Bronchial epithelial cell (primary cell): ENCODE results near the gene AWAT2. TPM values are rescaled to one million over a fixed set of nuclear protein-coding genes. Genes with fewer than 3 reads are reported as not detected.

ENCODE experiments used
- DNase-seq: peaks from one replicate; pipeline ENCODE4 v3.0.0-alpha.2; 2010; ENCODE audit warnings: low read depth
- FAIRE-seq: peaks from 2 replicates; lab custom pipeline; 2011; peaks lifted over from hg19 to GRCh38; lab: Jason Lieb, UNC
- H3K27me3 ChIP-seq: 2 replicates; pipeline ENCODE4 v1.5.1; 2011; ENCODE audit warnings: low read length; ENCODE audit not compliant: control insufficient read depth, insufficient read depth
- H3K36me3 ChIP-seq: 2 replicates; pipeline ENCODE4 v1.5.1; 2011; ENCODE audit warnings: low read length; ENCODE audit not compliant: control insufficient read depth, insufficient read depth
- H3K4me3 ChIP-seq: 2 replicates; pipeline ENCODE4 v1.5.1; 2011; ENCODE audit warnings: mild to moderate bottlenecking, low read depth, low read length, control low read depth
- total RNA-seq: library from RNA; depleted of rRNA; stranded (reverse); fragments of >200 nt; gene quantifications from 2 replicates; pipeline ENCODE4 v1.2.1, GENCODE V29; 2014
- TF ChIP-seq, protein P1 (sequence below): IDR thresholded peaks from 2 replicates; pipeline ENCODE4 v1.5.1; 2011; ENCODE audit warnings: mild to moderate bottlenecking, moderate library complexity, low read length, control low read depth, inconsistent platforms; ENCODE audit not compliant: insufficient read depth, severe bottlenecking

AWAT2 gene
- total RNA-seq, 1 donor from 2014 or later: not detected

DNA sequence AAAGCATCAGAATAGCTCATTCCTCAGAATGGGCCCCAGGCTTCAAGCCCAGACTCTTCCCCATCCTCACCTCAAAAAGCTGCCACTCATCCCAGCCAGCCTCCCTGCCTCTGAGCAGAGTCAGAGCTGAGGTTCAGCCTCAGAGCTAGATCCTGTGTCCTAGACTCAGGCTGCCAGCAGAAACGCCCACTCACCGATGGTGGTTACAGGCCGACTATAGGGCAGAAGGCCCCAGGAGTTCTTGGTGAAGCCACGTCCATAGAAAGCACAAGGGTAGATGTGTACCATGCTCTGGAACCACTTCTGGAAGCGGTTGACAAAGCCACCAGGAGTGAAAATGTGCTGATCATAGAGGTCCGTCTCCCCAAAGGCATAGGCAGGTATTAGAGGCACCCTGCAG lies 7.7 kb downstream of the AWAT2 start:
- Histone ChIP-seq H3K36me3 (no peaks in the 10 kb centered on the region), H3K27me3 (no peaks in the 10 kb centered on the region), H3K4me3 (no peak overlapping the region)
- FAIRE-seq (no peak), DNase-seq (no peak)
- TF ChIP-seq, protein P1, sequence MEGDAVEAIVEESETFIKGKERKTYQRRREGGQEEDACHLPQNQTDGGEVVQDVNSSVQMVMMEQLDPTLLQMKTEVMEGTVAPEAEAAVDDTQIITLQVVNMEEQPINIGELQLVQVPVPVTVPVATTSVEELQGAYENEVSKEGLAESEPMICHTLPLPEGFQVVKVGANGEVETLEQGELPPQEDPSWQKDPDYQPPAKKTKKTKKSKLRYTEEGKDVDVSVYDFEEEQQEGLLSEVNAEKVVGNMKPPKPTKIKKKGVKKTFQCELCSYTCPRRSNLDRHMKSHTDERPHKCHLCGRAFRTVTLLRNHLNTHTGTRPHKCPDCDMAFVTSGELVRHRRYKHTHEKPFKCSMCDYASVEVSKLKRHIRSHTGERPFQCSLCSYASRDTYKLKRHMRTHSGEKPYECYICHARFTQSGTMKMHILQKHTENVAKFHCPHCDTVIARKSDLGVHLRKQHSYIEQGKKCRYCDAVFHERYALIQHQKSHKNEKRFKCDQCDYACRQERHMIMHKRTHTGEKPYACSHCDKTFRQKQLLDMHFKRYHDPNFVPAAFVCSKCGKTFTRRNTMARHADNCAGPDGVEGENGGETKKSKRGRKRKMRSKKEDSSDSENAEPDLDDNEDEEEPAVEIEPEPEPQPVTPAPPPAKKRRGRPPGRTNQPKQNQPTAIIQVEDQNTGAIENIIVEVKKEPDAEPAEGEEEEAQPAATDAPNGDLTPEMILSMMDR: no peak

DNA sequence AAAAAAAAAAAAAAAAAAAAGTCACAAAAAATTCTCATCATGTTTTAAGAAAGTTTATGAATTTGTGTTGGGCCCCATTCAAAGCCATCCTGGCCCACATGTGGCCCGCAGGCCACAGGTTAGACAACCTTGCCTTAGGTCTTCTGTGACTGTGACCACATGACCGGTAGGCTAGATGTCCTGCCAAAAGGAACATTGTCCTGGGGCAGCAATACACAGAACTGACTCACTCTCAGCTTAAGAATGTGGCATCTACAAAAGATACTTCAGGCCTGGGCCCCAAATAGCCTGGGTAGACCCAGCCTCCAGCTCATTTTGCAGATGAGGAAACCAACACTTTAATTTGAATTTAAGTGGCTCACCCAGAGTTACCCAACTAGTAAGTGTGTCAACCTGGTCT lies 10.0 kb downstream of the AWAT2 start:
- DNase-seq (peak; percentile 47), FAIRE-seq (no peak)
- TF ChIP-seq, protein P1: no peak

DNA sequence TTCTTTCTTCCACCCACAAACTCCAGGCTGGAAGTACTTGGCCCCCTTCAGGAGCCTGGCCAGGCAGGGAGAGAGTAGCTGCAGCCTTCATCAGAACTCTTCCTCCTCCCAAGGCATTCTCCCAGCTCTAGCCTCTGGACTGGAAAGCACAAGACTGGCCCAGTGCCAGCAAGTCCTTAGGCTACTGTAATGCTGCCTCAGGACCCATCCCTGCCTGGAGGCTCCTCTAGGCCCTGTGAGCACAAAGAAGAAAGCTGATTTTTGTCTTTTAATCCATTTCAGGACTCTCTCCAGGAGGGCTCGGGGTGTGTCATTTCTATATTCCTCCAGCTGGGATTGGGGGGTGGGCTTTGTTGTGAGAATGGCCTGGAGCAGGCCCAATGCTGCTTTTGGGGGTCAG lies 10.8 kb downstream of the AWAT2 start:
- no peak for FAIRE-seq
- TF ChIP-seq, protein P1: no peak

More for the DNA sequence above, 10.0 kb downstream of the AWAT2 start:
- H3K4me3 ChIP-seq: no peak overlapping the region
- no peaks in the 10 kb centered on the region for H3K27me3 ChIP-seq
- no peaks in the 10 kb centered on the region for H3K36me3 ChIP-seq

DNA sequence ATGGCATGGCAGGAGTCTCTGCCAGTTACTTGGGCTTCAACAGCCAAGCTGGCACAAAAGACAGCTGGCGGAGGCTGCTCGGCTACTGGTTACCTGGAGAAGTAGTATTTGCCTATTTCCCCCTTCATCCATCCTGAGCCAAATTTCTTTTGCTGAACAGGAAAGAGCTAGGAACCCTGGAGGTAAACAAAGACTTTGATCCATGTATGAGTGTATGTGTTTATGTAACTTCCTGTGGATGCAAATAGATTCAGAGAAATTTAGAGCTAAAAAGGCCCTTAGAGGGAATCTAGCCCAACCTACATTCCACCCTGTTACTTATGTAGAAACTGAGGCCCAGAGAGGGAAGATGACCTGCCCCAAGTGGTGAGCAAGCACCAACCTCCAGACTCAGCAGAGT lies 11.2 kb downstream of the AWAT2 start:
- FAIRE-seq (no peak), DNase-seq (no peak)
- Histone ChIP-seq H3K4me3 (no peak overlapping the region), H3K36me3 (no peaks in the 10 kb centered on the region), H3K27me3 (no peaks in the 10 kb centered on the region)
- TF ChIP-seq, protein P1: no peak

More for the DNA sequence above, 10.8 kb downstream of the AWAT2 start:
- H3K4me3 ChIP-seq: no peak overlapping the region
- no peak for DNase-seq
- H3K36me3 ChIP-seq: no peaks in the 10 kb centered on the region
- H3K27me3 ChIP-seq: no peaks in the 10 kb centered on the region

DNA sequence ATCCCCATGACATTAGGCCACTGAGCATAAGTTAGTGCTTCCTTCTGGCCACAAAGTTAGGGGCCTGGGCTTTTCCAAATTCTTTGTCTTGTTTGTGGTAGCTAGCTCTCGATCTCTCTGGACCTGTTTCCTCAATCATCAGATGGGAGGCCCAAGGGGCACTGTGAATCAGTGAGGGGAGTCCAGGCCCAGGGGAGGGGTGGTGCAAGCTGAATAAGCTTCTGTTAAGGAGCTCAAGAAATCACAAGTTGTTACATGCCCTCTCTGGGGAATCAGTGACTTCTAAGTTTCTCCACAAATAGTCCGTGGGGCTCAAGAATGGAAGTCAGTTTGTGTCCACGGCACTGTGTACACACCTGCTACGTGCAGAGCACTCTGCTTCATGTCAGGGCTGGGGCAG lies 15.1 kb downstream of the AWAT2 start:
- peak; percentile 73 for DNase-seq
- no peak for FAIRE-seq
- TF ChIP-seq, protein P1: no peak
- Histone ChIP-seq H3K36me3 (no peaks in the 10 kb centered on the region), H3K27me3 (no peaks in the 10 kb centered on the region), H3K4me3 (no peak overlapping the region)

DNA sequence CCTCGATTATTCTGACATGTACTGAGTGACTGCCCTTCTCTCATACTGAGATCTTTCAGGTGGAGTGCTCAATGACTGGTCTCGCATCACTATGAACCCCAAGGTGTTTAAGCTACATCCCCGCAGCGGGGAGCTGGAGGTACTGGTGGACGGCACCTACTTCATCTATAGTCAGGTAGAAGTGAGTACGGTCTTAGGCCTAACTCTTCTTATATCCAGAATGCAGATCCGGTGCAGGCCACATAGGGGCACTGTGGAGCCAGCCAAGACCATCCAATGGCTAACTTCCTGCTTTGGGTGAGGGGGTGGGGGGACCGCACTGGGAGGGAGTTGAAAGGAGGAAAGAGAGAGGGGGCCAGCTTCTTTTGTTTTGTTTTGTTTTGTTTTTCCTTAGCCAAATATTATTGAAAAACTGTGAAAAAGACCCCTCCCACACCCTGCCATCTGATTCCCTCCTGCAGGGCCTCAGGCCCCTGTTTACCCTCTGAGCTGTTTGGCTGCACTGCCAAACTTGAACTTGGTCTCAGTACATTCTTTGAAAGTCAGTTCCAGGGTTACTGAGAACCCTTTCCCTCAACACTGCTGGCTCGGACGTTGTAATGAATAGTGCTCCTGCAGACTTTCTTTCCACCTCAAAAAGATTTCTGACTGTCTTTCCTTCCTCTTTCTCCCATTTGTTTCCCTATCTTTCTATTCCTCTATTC lies 16.2 kb downstream of the AWAT2 start:
- no peak for FAIRE-seq
- no peak for DNase-seq
- TF ChIP-seq, protein P1: peak; percentile 64
- Histone ChIP-seq H3K27me3 (no peaks in the 10 kb centered on the region), H3K36me3 (no peaks in the 10 kb centered on the region), H3K4me3 (no peak overlapping the region)
